DND-41 (cell line): ENCODE measurements around the gene ADTRP.

Source experiments
- ATAC-seq: fragments of 200-7000 bp; cut with Tn5 transposase; 3 replicates; pipeline ENCODE4 v1.9.1; 2021; ENCODE audit warnings: low read depth; ENCODE audit not compliant: insufficient read depth
- DNase-seq: peaks from one replicate; pipeline ENCODE4 v3.0.0-alpha.2; 2020
- H2AFZ ChIP-seq: 2 replicates; pipeline ENCODE4 v1.6.0; 2012; ENCODE audit warnings: low read depth, low read length
- H3K27ac ChIP-seq: 2 replicates; pipeline ENCODE4 v1.5.1; 2012; ENCODE audit warnings: low read length, inconsistent platforms
- H3K27me3 ChIP-seq: fragments of 200-600 bp; sonication (generic); 2 replicates; pipeline ENCODE4 v1.6.0; 2012; ENCODE audit warnings: low read length, mild to moderate bottlenecking, inconsistent platforms; ENCODE audit not compliant: insufficient read depth, poor library complexity
- H3K36me3 ChIP-seq: 2 replicates; pipeline ENCODE4 v1.5.1; 2012; ENCODE audit warnings: low read length, inconsistent platforms; ENCODE audit not compliant: insufficient read depth
- H3K4me1 ChIP-seq: 2 replicates; pipeline ENCODE4 v1.5.1; 2012; ENCODE audit warnings: mild to moderate bottlenecking, low read length; ENCODE audit not compliant: insufficient read depth
- H3K4me2 ChIP-seq: 2 replicates; pipeline ENCODE4 v1.6.0; 2012; ENCODE audit warnings: mild to moderate bottlenecking, moderate library complexity, low read length, inconsistent platforms; ENCODE audit not compliant: insufficient read depth
- H3K4me3 ChIP-seq, 2 experiments: fragments of 200-600 bp in 1 of 2; shearing (Covaris generic) in 1 of 2; 2 replicates each; pipeline ENCODE4 v1.5.1; 2012 to 2016; ENCODE audit warnings: inconsistent platforms in 2 of 2, low read length in 2 of 2, mild to moderate bottlenecking in 2 of 2, low read depth in 1 of 2, moderate library complexity in 1 of 2
- H3K79me2 ChIP-seq: 2 replicates; pipeline ENCODE4 v1.6.0; 2012; ENCODE audit warnings: low read length, inconsistent platforms; ENCODE audit not compliant: insufficient read depth
- H3K9ac ChIP-seq: 2 replicates; pipeline ENCODE4 v1.6.0; 2012; ENCODE audit warnings: low read depth, mild to moderate bottlenecking, inconsistent platforms, low read length, moderate library complexity
- H3K9me3 ChIP-seq: 2 replicates; pipeline ENCODE4 v1.5.1; 2012; ENCODE audit warnings: low read length, moderate library complexity, mild to moderate bottlenecking, inconsistent platforms; ENCODE audit not compliant: insufficient read depth, severe bottlenecking
- H4K20me1 ChIP-seq: 2 replicates; pipeline ENCODE4 v1.6.0; 2012; ENCODE audit warnings: low read length; ENCODE audit not compliant: insufficient read depth
- CTCF ChIP-seq: IDR thresholded peaks from 2 replicates; pipeline ENCODE4 v1.5.1; 2012; ENCODE audit warnings: borderline replicate concordance, low read length, moderate library complexity, mild to moderate bottlenecking; ENCODE audit not compliant: poor library complexity, severe bottlenecking; ENCODE audit errors: extremely low read depth
- EZH2 ChIP-seq: IDR thresholded peaks from 3 replicates; pipeline ENCODE4 v1.6.1; 2012; ENCODE audit warnings: borderline replicate concordance, low read depth, mild to moderate bottlenecking, moderate library complexity, low read length, inconsistent platforms; ENCODE audit not compliant: severe bottlenecking

The ADTRP gene

DNA sequence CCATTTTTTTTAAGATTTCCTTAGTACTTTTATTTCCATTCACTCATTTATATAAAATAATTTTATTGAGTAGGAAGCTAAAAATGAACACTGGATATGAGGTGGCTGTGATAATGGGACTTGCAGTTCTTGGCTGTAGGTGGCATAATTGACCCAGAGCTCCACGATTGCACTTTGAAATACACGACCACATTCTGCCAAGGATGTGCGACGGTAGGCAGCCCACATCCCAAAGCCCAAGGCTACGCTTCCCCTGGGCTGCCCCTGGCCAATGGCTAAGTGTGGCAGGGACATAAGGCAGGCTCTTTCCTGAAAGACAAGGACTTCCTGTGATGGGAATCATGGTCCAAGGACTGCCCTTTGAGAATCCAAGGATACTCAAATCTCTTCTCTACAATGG lies 43.7 kb upstream of the ADTRP start:
- Histone ChIP-seq H3K4me2 (no peak overlapping the region), H3K27me3 (no peaks in the 10 kb centered on the region), H3K4me1 (no peaks in the 10 kb centered on the region), H3K79me2 (no peaks in the 10 kb centered on the region), H3K9ac (no peak overlapping the region), H3K4me3 (no peak overlapping the region), H4K20me1 (no peaks in the 10 kb centered on the region), H3K27ac (no peak overlapping the region), H2AFZ (no peak overlapping the region), H3K9me3 (no peaks in the 10 kb centered on the region), H3K36me3 (no peaks in the 10 kb centered on the region)
- DNase-seq = no peak
- no peak for ATAC-seq
- TF ChIP-seq CTCF (no peak), EZH2 (no peak)

DNA sequence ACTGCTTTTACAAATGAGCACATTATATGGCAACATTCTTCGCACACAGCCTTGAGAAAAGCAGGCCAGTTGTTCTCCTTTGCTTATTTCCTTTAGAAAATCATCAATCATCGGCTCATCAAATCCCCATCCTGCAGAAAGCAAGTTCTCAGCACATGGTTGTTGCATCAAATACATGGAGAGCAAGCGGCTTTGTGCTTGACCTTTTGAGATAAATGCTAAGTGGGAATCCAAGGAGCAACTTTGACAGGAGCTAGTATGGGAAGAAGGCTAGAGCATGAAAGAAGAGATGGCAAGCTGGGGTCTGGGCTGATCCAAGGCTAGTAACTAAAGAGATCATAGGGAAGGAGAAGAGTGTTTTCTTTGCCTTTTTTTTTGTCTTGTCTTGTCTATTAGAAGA lies 43.2 kb upstream of the ADTRP start:
- H3K27me3 ChIP-seq = no peaks in the 10 kb centered on the region
- TF ChIP-seq EZH2 (no peak), CTCF (no peak)
- no peaks in the 10 kb centered on the region for H3K9me3 ChIP-seq
- H3K79me2 ChIP-seq = no peaks in the 10 kb centered on the region
- no peak overlapping the region for H3K4me2 ChIP-seq
- H2AFZ ChIP-seq = no peak overlapping the region
- no peak overlapping the region for H3K4me3 ChIP-seq
- no peaks in the 10 kb centered on the region for H3K36me3 ChIP-seq
- H3K4me1 ChIP-seq = no peaks in the 10 kb centered on the region
- DNase-seq (no peak), ATAC-seq (no peak)
- H4K20me1 ChIP-seq = no peaks in the 10 kb centered on the region
- no peak overlapping the region for H3K9ac ChIP-seq
- H3K27ac ChIP-seq = no peak overlapping the region

GRCh38 chr6:11820821-11821220 lies 42.2 kb upstream of the ADTRP start:
- H3K79me2 ChIP-seq = no peaks in the 10 kb centered on the region
- no peak overlapping the region for H3K4me3 ChIP-seq
- DNase-seq (no peak), ATAC-seq (no peak)
- TF ChIP-seq CTCF (no peak), EZH2 (no peak)
- H3K36me3 ChIP-seq = no peaks in the 10 kb centered on the region
- H3K9ac ChIP-seq = no peak overlapping the region
- H4K20me1 ChIP-seq = no peaks in the 10 kb centered on the region
- H3K9me3 ChIP-seq = no peaks in the 10 kb centered on the region
- H3K4me2 ChIP-seq = no peak overlapping the region
- no peak overlapping the region for H3K27ac ChIP-seq
- H2AFZ ChIP-seq = no peak overlapping the region
- no peaks in the 10 kb centered on the region for H3K4me1 ChIP-seq
- H3K27me3 ChIP-seq = peaks cover 2% of the 10 kb centered on the region

DNA sequence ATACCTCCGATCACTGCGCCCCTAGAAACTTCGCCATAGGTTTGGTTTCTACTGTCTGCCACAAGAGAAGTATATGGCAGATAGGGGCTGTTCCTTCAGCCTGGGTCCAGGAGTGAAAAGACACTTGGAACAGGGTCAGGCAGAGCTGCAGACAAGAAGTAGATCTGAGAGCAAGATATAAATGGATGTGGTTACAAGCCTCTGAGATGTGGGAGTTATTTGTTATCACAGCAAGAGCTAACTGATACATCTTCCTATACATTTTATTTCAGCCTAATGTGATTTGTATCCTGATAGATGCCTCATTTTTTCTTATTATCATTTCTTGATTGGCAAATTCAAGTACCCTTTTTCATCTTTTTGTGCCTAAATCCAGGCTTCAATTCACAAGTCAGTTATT lies 40.9 kb upstream of the ADTRP start:
- Histone ChIP-seq H4K20me1 (no peaks in the 10 kb centered on the region), H3K4me1 (no peaks in the 10 kb centered on the region)
- no peak for DNase-seq

More for the DNA sequence above, 40.9 kb upstream of the ADTRP start:
- H3K9me3 ChIP-seq = no peaks in the 10 kb centered on the region
- TF ChIP-seq CTCF (no peak), EZH2 (no peak)
- H3K4me2 ChIP-seq = no peak overlapping the region
- peaks cover 2% of the 10 kb centered on the region for H3K27me3 ChIP-seq
- no peak overlapping the region for H3K4me3 ChIP-seq
- no peaks in the 10 kb centered on the region for H3K36me3 ChIP-seq
- ATAC-seq = no peak
- no peaks in the 10 kb centered on the region for H3K79me2 ChIP-seq
- H3K9ac ChIP-seq = no peak overlapping the region
- no peak overlapping the region for H2AFZ ChIP-seq
- H3K27ac ChIP-seq = no peak overlapping the region
